NCI-H345 (cell line): ENCODE results near the gene TLR3.
A peak's percentile ranks its signal among the peaks of the same experiment; 100 is the strongest.
"Not testable (repeated sequence)": the region's sequence is repeated elsewhere in the genome, so short reads cannot be mapped to it uniquely, and the experiment has no call there.

Experiments used
- DNase-seq: peaks from one replicate; lab custom pipeline; 2025; lab: John Stamatoyannopoulos, UW

The TLR3 gene

GRCh38 chr4:186068581-186069348, at the start of gene TLR3:
Gene TLR3 (plus strand): TSS chr4:186069156. CDS start chr4:186076620, 7,464 bp downstream.
- no peak for DNase-seq

GRCh38 chr4:186019269-186019668, 49.7 kb upstream of the TLR3 start:
- DNase-seq = no peak

- no peak for DNase-seq
These were observed 48.7 kb upstream of the TLR3 start for GRCh38 chr4:186020106-186020792.

- DNase-seq = no peak
These were observed 48.1 kb upstream of the TLR3 start for GRCh38 chr4:186020793-186021407.

GRCh38 chr4:186021461-186022167, 47.3 kb upstream of the TLR3 start:
- no peak for DNase-seq

GRCh38 chr4:186023975-186024374, 45.0 kb upstream of the TLR3 start:
- no peak for DNase-seq

- no peak for DNase-seq
These were observed 44.1 kb upstream of the TLR3 start for GRCh38 chr4:186024637-186025407.

GRCh38 chr4:186025408-186025690, 43.6 kb upstream of the TLR3 start:
- DNase-seq = no peak

GRCh38 chr4:186027405-186027804, 41.6 kb upstream of the TLR3 start:
- DNase-seq = no peak

- peak; percentile 53 for DNase-seq
These were observed 39.2 kb upstream of the TLR3 start for GRCh38 chr4:186029571-186030398.

- DNase-seq = no peak
These were observed 38.6 kb upstream of the TLR3 start for GRCh38 chr4:186030399-186030775.

GRCh38 chr4:186030795-186031194, 38.2 kb upstream of the TLR3 start:
- no peak for DNase-seq

GRCh38 chr4:186032259-186032658, 36.7 kb upstream of the TLR3 start:
- no peak for DNase-seq

GRCh38 chr4:186033027-186033426, 35.9 kb upstream of the TLR3 start:
- DNase-seq = no peak

- DNase-seq = not testable (repeated sequence)
These were observed 34.3 kb upstream of the TLR3 start for GRCh38 chr4:186034613-186035012.

GRCh38 chr4:186036976-186037581, 31.9 kb upstream of the TLR3 start:
- no peak for DNase-seq

- peak; percentile 55 for DNase-seq
These were observed 31.0 kb upstream of the TLR3 start for GRCh38 chr4:186037692-186038658.

GRCh38 chr4:186039697-186040096, 29.3 kb upstream of the TLR3 start:
- no peak for DNase-seq

GRCh38 chr4:186040316-186040715, 28.6 kb upstream of the TLR3 start:
- no peak for DNase-seq
